B cell (primary cell): Measurements from ENCODE around the gene STX8. TPM values are rescaled to one million over a fixed set of nuclear protein-coding genes. Genes with fewer than 3 reads are reported as not detected.
"Not testable (repeated sequence)": the region's sequence is repeated elsewhere in the genome, so short reads cannot be mapped to it uniquely, and the experiment has no call there.

Experiments used
- ATAC-seq: fragments of 200-7000 bp; cut with Tn5 transposase; one replicate; pipeline ENCODE4 v1.10.0; 2021; ENCODE audit warnings: low read depth, mild to moderate bottlenecking, moderate number of reproducible peaks, moderate library complexity
- CTCF ChIA-PET: fragments of 350-600 bp; sonication (Branson Sonifier 250); formaldehyde crosslinking; loops from one replicate; lab custom pipeline; 2021; ENCODE audit warnings: antibody characterized with exemption, inconsistent platforms; lab: Charles Lee
- POLR2A ChIA-PET: fragments of 350-600 bp; sonication (Branson Sonifier 250); formaldehyde crosslinking; loops from one replicate; lab custom pipeline; 2021; ENCODE audit warnings: antibody characterized with exemption; lab: Charles Lee
- DNase-seq: peaks from one replicate; pipeline ENCODE4 v3.0.0; 2013
- H2AFZ ChIP-seq: 2 replicates; pipeline ENCODE4 v1.6.1; 2012; ENCODE audit warnings: mild to moderate bottlenecking, low read depth, low read length; ENCODE audit not compliant: insufficient read depth, poor library complexity, severe bottlenecking
- H3K27ac ChIP-seq, 2 donors: 1 replicate in 1 of 2; 2 replicates in 1 of 2; pipeline ENCODE4 v1.5.1; 2012 to 2013; ENCODE audit warnings: low read length in 2 of 2, mild to moderate bottlenecking in 2 of 2, moderate library complexity in 1 of 2
- H3K27me3 ChIP-seq, 4 experiments: fragments of 200-600 bp in 1 of 4; sonication (generic) in 1 of 4; replicated peaks in 1 of 4; 1 replicate in 2 of 4; 2 replicates in 2 of 4; pipeline versions ENCODE4 v1.6.1 to v1.7.0; 2013 to 2016; ENCODE audit warnings: low read length in 3 of 4, mild to moderate bottlenecking in 2 of 4, mixed read lengths in 1 of 4, moderate library complexity in 1 of 4; ENCODE audit not compliant: insufficient read depth in 4 of 4, control insufficient read depth in 3 of 4; ENCODE audit errors: control extremely low read depth in 1 of 4
- H3K36me3 ChIP-seq, 2 experiments: replicated peaks in 1 of 2; 1 replicate in 1 of 2; 2 replicates in 1 of 2; pipeline versions ENCODE4 v1.6.1 to v1.7.1; 2013; ENCODE audit warnings: low read length in 1 of 2; ENCODE audit not compliant: insufficient read depth in 2 of 2, control insufficient read depth in 1 of 2; ENCODE audit errors: control extremely low read depth in 1 of 2, extremely low read depth in 1 of 2
- H3K4me1 ChIP-seq, 2 donors: fragments of 200-600 bp in 1 of 2; sonication (generic) in 1 of 2; 1 replicate in 1 of 2; 2 replicates in 1 of 2; pipeline versions ENCODE4 v1.5.1 to v1.6.1; 2013 to 2017; ENCODE audit warnings: low read length in 2 of 2; ENCODE audit not compliant: control insufficient read depth in 2 of 2, insufficient read depth in 2 of 2
- H3K4me2 ChIP-seq: replicated peaks from 2 replicates; pipeline ENCODE3; 2012; ENCODE audit warnings: mild to moderate bottlenecking, low read depth, low read length; ENCODE audit not compliant: poor library complexity, severe bottlenecking
- H3K4me3 ChIP-seq, 5 experiments: fragments of 200-600 bp in 1 of 5; sonication (generic) in 1 of 5; 1 replicate in 3 of 5; 2 replicates in 2 of 5; pipeline versions ENCODE4 v1.5.1 to v1.7.0; 2011 to 2016; ENCODE audit warnings: low read length in 4 of 5, mild to moderate bottlenecking in 4 of 5, low read depth in 2 of 5, control low read depth in 1 of 5, moderate library complexity in 1 of 5; ENCODE audit not compliant: insufficient read depth in 1 of 5; ENCODE audit errors: control extremely low read depth in 1 of 5, extremely low read depth in 1 of 5
- H3K79me2 ChIP-seq: fragments of 200-600 bp; sonication (generic); one replicate; pipeline ENCODE4 v1.6.0; 2016; ENCODE audit warnings: low read length; ENCODE audit not compliant: control insufficient read depth, insufficient read depth
- H3K9ac ChIP-seq: fragments of 200-600 bp; sonication (generic); 2 replicates; pipeline ENCODE4 v1.6.1; 2017; ENCODE audit warnings: mild to moderate bottlenecking, low read length, moderate library complexity
- H3K9me3 ChIP-seq, 3 donors: one replicate each; pipeline versions ENCODE4 v1.6.1 to v1.7.1; 2013; ENCODE audit warnings: low read length in 2 of 3; ENCODE audit not compliant: control insufficient read depth in 2 of 3, insufficient read depth in 1 of 3; ENCODE audit errors: control extremely low read depth in 1 of 3
- H4K20me1 ChIP-seq: 2 replicates; pipeline ENCODE4 v1.6.0; 2012; ENCODE audit warnings: mild to moderate bottlenecking, low read length; ENCODE audit not compliant: insufficient read depth, control insufficient read depth, poor library complexity, severe bottlenecking
- H3K27ac Mint-ChIP-seq: one replicate; pipeline ENCODE4 v1.8.0; 2021; ENCODE audit warnings: mixed read lengths
- H3K27me3 Mint-ChIP-seq: one replicate; pipeline ENCODE4 v1.8.0; 2021; ENCODE audit warnings: mixed read lengths
- H3K4me1 Mint-ChIP-seq: one replicate; pipeline ENCODE4 v1.8.0; 2021; ENCODE audit warnings: mixed read lengths
- H3K4me3 Mint-ChIP-seq: one replicate; pipeline ENCODE4 v1.8.0; 2021; ENCODE audit warnings: mixed read lengths
- H3K9me3 Mint-ChIP-seq: one replicate; pipeline ENCODE4 v1.8.0; 2022; ENCODE audit warnings: mixed read lengths; ENCODE audit not compliant: insufficient read depth
- EZH2 ChIP-seq: IDR thresholded peaks from 2 replicates; pipeline ENCODE4 v1.6.1; 2012; ENCODE audit warnings: borderline replicate concordance, low read depth, mild to moderate bottlenecking, moderate library complexity, low read length; ENCODE audit not compliant: insufficient read depth, poor library complexity, severe bottlenecking
- WGBS: methylation state at CpG from one replicate; pipeline ENCODE4 v1.1.5; 2013; ENCODE audit warnings: missing lambda C conversion rate; ENCODE audit not compliant: insufficient coverage; 5-methylcytosine and 5-hydroxymethylcytosine counted together
- intact Hi-C: fragments of 100-400 bp; cut with micrococcal nuclease; formaldehyde crosslinking; loops from one replicate; pipeline ENCODE4 v1.10.0; 2022
- polyA plus RNA-seq: library from polyadenylated mRNA; depleted of rRNA; stranded (reverse); fragments of >200 nt; gene quantifications from 2 replicates; pipeline ENCODE4 v1.2.3, GENCODE V29; 2012
- total RNA-seq, 2 donors: library from RNA; stranded (reverse); fragments of 120-200 nt in 1 of 2; gene quantifications; 1 replicate in 1 of 2; 2 replicates in 1 of 2; pipeline versions ENCODE4 v1.2.3 to v1.2.4, GENCODE V29; 2013 to 2022
- TF ChIP-seq, protein P1 (sequence below): fragments of 200-600 bp; IDR thresholded peaks from one replicate; pipeline ENCODE4 v1.8.0; 2022; ENCODE audit warnings: antibody characterized with exemption, mild to moderate bottlenecking

Gene STX8
- total and polyA plus RNA-seq, 2 donors (not counting 1 experiment from before 2014, with no cell fraction given): 35.8 to 61.5 TPM

DNA sequence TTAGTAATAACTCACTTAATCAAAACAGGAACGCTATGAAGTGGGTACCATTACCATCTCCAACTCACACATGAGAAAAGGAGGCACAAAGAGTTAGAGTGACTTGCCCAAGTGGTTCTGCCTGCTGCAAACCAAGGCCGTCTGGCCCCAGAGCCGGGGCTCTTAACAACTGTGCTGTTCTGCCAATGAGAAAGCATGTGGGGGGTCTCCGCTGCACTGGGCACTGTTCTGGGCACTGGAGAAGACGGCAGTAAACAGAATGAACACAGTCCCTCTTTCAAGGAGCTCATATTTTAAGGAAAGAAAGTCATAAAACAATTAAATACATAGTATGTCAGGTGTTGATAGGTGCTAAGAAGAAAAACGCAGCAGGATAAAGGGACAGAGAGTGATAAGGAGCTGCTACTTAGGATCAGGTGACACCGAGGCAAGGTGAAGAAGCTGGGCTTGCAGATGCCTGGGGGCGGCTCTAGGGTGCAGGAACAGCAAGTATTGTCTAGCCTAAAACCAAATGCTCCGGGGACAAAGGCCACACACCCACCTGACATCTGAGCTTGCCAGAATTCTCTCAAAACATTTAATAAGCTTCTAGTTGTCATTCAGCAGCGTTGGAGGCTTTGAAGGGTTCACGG lies 6.5 kb downstream of the STX8 start:
- Histone ChIP-seq H3K4me3 (no peak overlapping the region), H2AFZ (no peak overlapping the region), H3K4me2 (no peak overlapping the region), H3K4me1 (no peaks in the 10 kb centered on the region), H3K27me3 (no peaks in the 10 kb centered on the region), H3K9ac (no peak overlapping the region), H3K9me3 (no peaks in the 10 kb centered on the region), H3K79me2 (peaks cover 19% of the 10 kb centered on the region), H3K27ac (no peak overlapping the region), H3K36me3 (peaks cover 11 to 13% of the 10 kb centered on the region in 2 experiments), H4K20me1 (peaks cover 5% of the 10 kb centered on the region)
- CTCF ChIA-PET: no interaction called here
- Mint-ChIP-seq H3K4me1 (peaks cover 25% of the 10 kb centered on the region), H3K4me3 (no peak overlapping the region), H3K27me3 (no peaks in the 10 kb centered on the region), H3K9me3 (no peaks in the 10 kb centered on the region), H3K27ac (no peak overlapping the region)
- intact Hi-C loops: no loop called here
- no peak for DNase-seq
- ATAC-seq: no peak
- WGBS: 94% methylated on average over 9 of the region's 11 CpGs
- no peak for TF ChIP-seq EZH2
- TF ChIP-seq, protein P1, sequence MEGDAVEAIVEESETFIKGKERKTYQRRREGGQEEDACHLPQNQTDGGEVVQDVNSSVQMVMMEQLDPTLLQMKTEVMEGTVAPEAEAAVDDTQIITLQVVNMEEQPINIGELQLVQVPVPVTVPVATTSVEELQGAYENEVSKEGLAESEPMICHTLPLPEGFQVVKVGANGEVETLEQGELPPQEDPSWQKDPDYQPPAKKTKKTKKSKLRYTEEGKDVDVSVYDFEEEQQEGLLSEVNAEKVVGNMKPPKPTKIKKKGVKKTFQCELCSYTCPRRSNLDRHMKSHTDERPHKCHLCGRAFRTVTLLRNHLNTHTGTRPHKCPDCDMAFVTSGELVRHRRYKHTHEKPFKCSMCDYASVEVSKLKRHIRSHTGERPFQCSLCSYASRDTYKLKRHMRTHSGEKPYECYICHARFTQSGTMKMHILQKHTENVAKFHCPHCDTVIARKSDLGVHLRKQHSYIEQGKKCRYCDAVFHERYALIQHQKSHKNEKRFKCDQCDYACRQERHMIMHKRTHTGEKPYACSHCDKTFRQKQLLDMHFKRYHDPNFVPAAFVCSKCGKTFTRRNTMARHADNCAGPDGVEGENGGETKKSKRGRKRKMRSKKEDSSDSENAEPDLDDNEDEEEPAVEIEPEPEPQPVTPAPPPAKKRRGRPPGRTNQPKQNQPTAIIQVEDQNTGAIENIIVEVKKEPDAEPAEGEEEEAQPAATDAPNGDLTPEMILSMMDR: no peak
- POLR2A ChIA-PET: no interaction called here

DNA sequence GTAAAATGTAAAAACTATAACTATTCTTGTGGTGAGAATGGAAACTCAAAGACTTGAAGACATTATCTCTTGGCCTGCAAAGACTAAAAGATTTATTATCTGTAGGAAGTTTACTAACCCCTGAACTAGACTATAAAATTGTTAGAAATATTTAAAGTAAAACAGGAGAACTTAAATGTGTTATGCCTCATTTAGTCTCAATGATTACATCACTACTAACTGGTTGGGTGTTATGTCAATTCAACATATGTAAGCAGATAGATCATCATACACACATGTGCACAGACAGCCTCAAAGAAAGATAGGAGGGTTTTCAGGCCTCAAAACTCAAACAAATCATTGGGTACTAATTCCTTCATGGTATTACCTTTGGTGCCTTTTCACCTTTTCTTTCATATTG lies 7.6 kb downstream of the STX8 start:
- Histone ChIP-seq H3K36me3 (peaks cover 11 to 13% of the 10 kb centered on the region in 2 experiments), H2AFZ (no peak overlapping the region), H3K27me3 (no peaks in the 10 kb centered on the region), H3K4me1 (no peaks in the 10 kb centered on the region), H3K4me3 (no peak overlapping the region), H4K20me1 (peaks cover 5% of the 10 kb centered on the region), H3K27ac (no peak overlapping the region), H3K4me2 (no peak overlapping the region), H3K9me3 (no peaks in the 10 kb centered on the region), H3K9ac (no peak overlapping the region), H3K79me2 (peaks cover 19% of the 10 kb centered on the region)
- DNase-seq: no peak
- ATAC-seq: no peak
- Mint-ChIP-seq H3K27ac (no peak overlapping the region), H3K4me3 (no peak overlapping the region), H3K9me3 (no peaks in the 10 kb centered on the region), H3K4me1 (peaks cover 23% of the 10 kb centered on the region), H3K27me3 (no peaks in the 10 kb centered on the region)
- TF ChIP-seq, protein P1: no peak
- TF ChIP-seq EZH2: no peak
- POLR2A ChIA-PET: no interaction called here
- intact Hi-C loops: no loop called here
- CTCF ChIA-PET: no interaction called here

DNA sequence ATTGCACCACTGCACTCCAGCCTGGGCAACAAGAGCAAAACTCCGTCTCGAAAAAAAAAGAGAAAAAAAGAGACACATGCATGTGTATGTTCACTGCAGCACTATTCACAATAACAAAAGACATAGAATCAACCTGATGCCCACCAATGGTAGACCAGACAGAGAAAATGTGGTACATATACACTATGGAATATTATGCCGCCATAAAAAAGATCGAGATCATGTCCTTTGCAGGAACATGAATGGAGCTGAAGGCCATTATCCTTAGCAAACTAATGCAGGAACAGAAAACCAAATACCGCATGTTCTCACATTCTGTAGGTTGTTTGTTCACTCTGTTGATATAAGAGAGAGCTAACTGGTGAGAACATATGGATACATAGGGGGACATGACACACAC lies 8.9 kb downstream of the STX8 start:
- H3K4me3 Mint-ChIP-seq, H3K4me2 ChIP-seq, DNase-seq, ATAC-seq, H3K9me3 ChIP-seq, H3K27me3 ChIP-seq, H2AFZ ChIP-seq, H4K20me1 ChIP-seq, H3K27ac Mint-ChIP-seq, H3K4me1 ChIP-seq, intact Hi-C loops, H3K27me3 Mint-ChIP-seq, POLR2A ChIA-PET, H3K27ac ChIP-seq, H3K4me3 ChIP-seq, H3K9ac ChIP-seq, H3K9me3 Mint-ChIP-seq: not testable (repeated sequence)
- Histone ChIP-seq H3K79me2 (peaks cover 13% of the 10 kb centered on the region), H3K36me3 (peaks cover 11 to 15% of the 10 kb centered on the region in 2 experiments)
- CTCF ChIA-PET: interaction anchor here (2.7 kb wide), 1 partner anchor 10 kb away, joined by 12 read pairs; the partner anchor contains the start of gene CFAP52
- peaks cover 23% of the 10 kb centered on the region for H3K4me1 Mint-ChIP-seq
- WGBS: no CpG with 5 or more reads among the region's 5 CpGs
